GM13977 (cell line): Measurements from ENCODE around the gene ACSS1.
"Not testable (repeated sequence)": the region's sequence is repeated elsewhere in the genome, so short reads cannot be mapped to it uniquely, and the experiment has no call there.

Experiments used
- DNase-seq: peaks from one replicate; pipeline ENCODE4 v3.0.0; 2012; ENCODE audit warnings: low spot score
- in situ Hi-C: fragments of 300-500 bp; cut with MboI; formaldehyde crosslinking; loops from one replicate; pipeline ENCODE4 v1.12.0; 2022; ENCODE audit warnings: low sequenced_read_pairs, low pct_unique_long_range_greater_than_20kb, mixed read lengths, inconsistent platforms; ENCODE audit not compliant: unreplicated experiment
- TF ChIP-seq, protein P1 (sequence below): IDR thresholded peaks from 2 replicates; pipeline ENCODE4 v1.5.1; 2012; ENCODE audit warnings: mild to moderate bottlenecking, control low read depth; ENCODE audit not compliant: insufficient read depth; ENCODE audit errors: extremely low read depth, missing control alignments

Gene ACSS1

DNA sequence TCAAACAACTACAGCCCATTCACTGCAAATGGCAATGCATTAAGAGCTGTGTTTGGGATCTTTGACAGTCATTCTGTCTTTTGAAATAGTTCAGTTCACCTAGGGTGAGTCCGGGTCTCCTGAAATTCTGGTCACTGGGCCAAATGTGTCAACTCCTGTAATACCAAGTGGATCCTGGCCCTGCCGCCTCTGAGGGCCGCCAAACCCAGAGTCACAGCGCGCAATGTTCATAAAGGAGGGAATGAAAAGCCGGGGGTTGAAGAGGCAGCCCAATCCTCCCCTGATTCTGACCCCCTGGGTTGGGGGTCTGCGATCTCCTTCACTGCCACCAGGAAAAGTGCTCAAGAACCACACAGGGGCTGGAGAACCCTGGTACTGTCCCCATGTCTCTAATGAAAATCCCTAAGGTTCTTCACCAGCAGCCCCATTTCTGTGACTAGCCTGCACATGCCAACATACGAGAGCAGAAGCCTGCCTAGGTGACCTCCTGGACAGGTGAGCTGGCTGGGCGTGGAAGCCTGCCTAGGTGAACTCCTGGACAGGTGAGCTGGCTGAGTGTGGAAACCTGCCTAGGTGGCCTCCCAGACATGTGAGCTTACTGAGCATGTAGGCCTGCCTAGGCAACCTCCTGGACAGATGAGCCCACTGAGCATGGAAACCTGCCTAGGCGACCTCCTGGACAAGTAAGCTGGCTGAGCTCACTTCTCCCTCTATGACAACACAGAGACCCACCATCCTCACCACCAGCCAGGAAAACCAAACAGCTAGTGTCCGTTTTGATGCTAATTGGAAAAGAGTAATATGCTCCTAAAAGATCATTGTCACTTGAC lies 49.3 kb downstream of the ACSS1 start:
- TF ChIP-seq, protein P1, sequence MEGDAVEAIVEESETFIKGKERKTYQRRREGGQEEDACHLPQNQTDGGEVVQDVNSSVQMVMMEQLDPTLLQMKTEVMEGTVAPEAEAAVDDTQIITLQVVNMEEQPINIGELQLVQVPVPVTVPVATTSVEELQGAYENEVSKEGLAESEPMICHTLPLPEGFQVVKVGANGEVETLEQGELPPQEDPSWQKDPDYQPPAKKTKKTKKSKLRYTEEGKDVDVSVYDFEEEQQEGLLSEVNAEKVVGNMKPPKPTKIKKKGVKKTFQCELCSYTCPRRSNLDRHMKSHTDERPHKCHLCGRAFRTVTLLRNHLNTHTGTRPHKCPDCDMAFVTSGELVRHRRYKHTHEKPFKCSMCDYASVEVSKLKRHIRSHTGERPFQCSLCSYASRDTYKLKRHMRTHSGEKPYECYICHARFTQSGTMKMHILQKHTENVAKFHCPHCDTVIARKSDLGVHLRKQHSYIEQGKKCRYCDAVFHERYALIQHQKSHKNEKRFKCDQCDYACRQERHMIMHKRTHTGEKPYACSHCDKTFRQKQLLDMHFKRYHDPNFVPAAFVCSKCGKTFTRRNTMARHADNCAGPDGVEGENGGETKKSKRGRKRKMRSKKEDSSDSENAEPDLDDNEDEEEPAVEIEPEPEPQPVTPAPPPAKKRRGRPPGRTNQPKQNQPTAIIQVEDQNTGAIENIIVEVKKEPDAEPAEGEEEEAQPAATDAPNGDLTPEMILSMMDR: no peak
- in situ Hi-C loops: no loop called here
- DNase-seq: no peak

GRCh38 chr20:25007491-25008305 lies 50.2 kb downstream of the ACSS1 start:
- TF ChIP-seq, protein P1: no peak
- in situ Hi-C loops: no loop called here
- DNase-seq: no peak

GRCh38 chr20:25006431-25007167 lies 51.3 kb downstream of the ACSS1 start:
- DNase-seq: no peak
- TF ChIP-seq, protein P1: no peak
- in situ Hi-C loops: no loop called here

DNA sequence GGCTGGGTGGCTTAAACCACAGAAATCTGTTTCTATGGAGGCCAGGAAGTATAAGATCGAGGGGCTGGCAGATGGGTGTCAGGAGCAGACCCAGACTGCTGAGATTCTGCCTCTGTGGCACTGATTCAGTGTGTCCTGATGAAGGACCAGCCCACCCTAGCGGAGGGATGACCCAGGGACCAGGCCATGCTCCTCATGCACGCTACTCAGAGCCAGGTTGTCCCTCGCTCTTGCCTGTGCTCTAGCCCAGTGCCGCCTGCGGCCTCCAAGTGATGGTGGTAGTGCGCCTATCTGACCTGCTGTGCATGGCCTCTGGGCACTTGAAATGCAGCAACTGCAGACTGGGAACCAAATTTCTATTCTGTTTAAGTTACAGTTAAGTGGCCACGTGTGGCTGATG lies 52.3 kb downstream of the ACSS1 start:
- DNase-seq: no peak
- TF ChIP-seq, protein P1: no peak
- in situ Hi-C loops: no loop called here

DNA sequence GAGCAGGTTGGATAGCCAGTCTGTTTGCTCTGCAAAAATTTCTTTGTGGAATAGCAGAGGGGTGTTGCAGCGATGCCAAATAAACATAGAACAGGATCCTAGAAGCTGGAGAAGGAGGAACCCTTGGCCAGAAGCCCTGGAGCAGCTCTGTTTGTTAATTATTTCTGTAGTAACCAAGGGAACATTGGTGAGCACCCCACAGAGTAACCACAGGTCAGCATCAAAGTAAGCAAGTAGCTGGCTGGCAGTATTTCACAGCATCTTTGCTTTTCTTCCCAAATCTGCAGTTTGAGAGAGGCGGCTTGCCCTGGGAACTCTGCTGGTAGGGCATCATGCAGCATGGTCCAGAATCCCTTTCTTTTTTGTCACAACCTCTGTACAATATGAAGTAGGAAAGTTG lies 52.7 kb downstream of the ACSS1 start:
- TF ChIP-seq, protein P1: no peak
- DNase-seq: no peak
- in situ Hi-C loops: no loop called here

GRCh38 chr20:25003002-25003401 lies 54.9 kb downstream of the ACSS1 start:
- in situ Hi-C loops: no loop called here

DNA sequence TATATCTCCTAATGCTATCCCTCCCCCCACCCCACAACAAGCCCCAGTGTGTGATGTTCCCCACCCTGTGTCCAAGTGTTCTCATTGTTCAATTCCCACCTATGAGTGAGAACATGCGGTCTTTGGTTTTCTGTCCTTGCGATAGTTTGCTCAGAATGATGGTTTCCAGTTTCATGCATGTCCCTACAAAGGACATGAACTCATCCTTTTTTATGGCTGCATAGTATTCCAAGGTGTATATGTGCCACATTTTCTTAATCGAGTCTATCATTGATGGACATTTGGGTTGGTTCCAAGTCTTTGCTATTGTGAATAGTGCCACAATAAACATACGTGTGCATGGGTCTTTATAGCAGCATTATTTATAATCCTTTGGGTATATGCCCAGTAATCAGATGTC lies 56.6 kb downstream of the ACSS1 start:
- in situ Hi-C loops, DNase-seq: not testable (repeated sequence)

More at GRCh38 chr20:25003002-25003401, 54.9 kb downstream of the ACSS1 start:
- TF ChIP-seq, protein P1: no peak
- DNase-seq: no peak
